NCI-H146 treated with DMSO at 0.1 percent for 48 hours (cell line): Measurements from ENCODE around the gene PCP2.

ENCODE experiments used
- DNase-seq: peaks from one replicate; lab custom pipeline; 2025; ENCODE audit not compliant: unreplicated experiment; lab: John Stamatoyannopoulos, UW

Gene PCP2

GRCh38 chr19:7639863-7640348 is 6.4 kb upstream of the PCP2 start:
- DNase-seq = no peak

- no peak for DNase-seq
These were observed 5.4 kb upstream of the PCP2 start for GRCh38 chr19:7638802-7639465.

DNA sequence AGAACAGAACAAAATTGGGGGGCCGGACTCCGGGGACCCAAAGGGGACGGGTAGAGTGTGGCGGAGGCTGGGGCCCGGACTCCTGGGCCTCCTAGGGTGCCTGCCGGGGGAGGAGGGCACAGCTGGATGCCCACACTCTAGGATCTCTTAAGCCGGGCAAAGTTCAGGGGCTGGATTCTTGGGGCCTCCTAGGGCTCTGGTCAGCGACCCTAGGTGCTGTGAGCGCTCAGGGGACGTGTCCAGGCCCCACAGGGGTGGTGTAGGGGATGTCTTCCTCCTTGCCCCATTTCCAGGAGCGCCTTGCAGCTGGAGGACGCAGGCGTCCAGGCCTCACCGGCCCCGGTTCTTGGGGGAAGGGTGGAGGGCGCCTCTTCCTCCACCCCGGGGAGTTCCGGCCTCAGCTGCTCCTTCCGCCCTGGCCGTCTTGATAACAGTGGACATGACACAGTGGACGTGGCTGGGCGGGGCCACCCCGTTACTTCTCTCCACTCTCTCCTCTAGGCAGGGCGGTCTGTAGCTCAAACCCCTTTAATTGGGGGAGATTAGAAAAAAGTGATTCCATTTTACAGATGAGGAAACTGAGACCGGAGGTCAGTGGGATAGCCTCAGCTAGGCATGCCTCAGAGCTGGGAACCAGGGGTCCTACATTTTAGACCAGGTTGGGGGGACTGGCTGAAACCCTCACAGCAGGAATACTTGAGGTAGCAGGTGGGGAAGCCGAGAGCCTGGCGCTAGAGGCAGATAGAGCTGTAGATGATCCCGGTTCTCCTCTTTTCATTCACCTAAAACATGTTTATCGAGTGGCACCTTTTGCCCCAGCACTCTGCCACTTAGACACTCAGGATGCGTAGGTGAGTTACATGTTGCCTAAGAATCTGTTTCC is 4.1 kb upstream of the PCP2 start:
- no peak for DNase-seq

DNA sequence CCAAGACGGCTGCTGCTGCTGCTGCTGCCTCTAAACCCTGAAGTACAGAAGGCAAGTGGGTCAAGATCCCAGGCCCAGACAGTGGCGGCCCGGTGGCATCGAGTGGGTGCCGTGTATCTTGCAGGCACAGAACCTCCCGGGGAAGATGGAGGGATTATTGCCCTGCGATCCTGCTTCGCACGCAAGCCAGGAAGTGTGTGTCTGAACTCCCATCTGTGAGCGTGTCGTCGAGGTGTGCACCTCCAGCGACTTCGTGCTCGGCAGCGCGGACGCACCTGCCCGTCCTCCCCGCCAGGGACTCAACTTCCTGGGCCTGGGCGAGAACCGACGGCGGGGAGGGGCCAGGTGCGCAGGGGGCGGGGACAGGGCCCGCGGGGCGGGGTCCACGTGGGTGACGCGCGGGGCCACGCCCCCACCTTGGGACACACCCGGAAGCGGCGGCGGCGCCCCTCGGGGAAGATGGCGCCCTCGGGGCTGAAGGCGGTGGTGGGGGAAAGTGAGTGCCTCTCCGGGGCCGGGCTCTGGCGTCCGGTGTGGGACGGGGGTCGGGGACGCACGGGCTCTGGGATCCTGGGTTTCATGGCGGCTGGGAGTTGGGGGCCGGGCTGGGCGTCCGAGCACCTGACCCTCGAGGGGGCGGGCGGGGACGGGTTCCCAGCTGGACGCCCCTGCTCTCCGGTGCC is 3.3 kb upstream of the PCP2 start, which contains the start of gene STXBP2:
Gene STXBP2 (plus strand): TSS at position 420 of the 683 bp plus-strand sequence. CDS start 40 bp downstream, at position 460.
- peak; percentile 34 for DNase-seq

GRCh38 chr19:7636317-7636690 is 2.8 kb upstream of the PCP2 start:
- no peak for DNase-seq

GRCh38 chr19:7635670-7636069 is 2.2 kb upstream of the PCP2 start:
- DNase-seq = no peak

GRCh38 chr19:7632340-7633203 is 947 bp downstream of the PCP2 start:
- DNase-seq = no peak

DNA sequence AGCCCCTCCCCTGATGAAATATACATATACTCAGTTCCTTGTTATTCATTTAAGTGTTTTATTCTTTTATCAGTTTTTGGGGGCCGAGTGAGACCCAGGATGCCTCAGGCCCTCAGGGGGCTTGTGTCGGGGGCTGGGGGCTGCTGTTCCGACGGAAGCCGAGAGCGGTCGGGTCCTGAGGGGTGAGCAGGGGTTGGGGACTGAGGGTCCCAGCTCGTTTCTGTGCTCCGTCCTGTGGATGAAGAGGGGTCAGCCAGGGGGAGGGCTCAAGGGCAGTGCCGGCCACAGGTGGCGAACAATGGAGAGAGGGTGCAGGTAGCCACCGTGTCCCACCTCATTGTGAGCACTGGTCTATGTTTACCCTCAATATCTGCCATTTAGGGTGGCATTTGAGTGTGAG is 1.9 kb downstream of the PCP2 start:
- no peak for DNase-seq

DNA sequence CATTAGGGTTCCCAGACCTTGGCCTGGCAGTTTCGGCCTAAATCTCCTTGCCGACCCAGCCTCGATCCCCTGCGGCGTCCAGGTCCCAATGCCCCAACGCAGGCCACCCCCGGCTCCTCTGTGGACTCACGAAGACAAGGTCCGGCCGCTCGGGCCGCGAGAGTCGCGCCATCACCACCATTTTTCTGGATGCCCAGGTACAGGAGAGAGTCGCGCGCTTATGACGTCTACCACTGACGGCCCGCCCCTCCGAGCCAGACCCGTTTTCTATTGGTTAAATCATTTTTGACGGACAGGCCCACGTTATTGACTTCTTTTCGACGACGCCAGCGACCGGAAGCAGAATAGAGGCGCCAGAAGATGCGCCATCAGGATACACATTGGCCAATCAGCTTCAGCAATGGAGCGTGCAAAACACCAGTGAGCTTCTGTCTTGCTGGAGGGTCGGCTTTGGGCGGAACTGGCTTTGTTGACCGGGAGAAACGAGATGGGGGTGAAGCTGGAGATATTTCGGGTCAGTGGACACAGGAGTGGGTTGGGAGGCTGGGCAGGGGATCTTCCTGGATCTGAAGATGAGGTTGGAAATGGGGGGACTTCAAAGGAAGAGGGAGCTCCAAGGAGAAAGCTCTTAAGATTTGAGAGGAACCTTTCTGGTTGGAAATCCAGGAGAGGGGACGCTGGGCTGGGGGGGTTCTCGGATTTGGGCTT is 4.0 kb downstream of the PCP2 start, which contains the start of the genes PET100 and XAB2:
Gene PET100 (plus strand): TSS at position 447 of the 708 bp plus-strand sequence. CDS start 41 bp downstream, at position 488.
Gene XAB2 (minus strand): TSS at position 199 of the 708 bp plus-strand sequence. CDS start 18 bp downstream, at position 181.
- DNase-seq = peak; percentile 94

DNA sequence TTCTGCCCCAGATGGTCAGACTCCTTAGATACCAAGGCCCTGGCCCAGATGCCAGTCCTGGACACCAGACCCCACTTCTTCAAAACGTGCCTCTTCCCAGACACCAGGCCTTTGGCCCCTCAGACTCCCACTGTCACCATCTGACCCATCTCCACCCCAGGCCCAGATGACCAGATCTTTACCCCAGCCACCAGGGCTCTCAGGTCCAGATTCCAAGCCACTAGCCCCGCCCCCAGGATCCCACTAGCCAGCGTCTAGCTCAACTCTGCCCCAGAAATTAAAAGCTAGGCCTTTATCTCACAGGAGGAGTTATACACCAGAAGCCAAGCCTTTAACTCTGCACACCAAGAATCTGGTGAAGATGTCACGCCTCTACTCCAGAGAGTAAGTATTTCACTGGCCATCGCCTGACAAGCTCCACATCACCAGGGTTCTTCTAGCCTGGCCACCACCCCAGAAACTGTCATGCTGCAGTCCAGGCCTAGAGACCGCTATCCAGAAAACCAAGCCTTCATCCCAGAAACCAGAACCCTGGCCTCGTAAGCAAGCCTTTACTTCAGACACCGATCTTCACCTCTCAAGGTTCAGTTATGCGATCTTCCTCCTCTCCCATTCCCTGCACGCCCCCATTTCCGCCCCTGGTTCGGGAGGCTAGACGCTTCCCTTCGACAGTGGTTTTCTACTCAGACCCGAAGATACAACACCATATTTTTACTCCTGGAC is 4.8 kb downstream of the PCP2 start:
- no peak for DNase-seq

DNA sequence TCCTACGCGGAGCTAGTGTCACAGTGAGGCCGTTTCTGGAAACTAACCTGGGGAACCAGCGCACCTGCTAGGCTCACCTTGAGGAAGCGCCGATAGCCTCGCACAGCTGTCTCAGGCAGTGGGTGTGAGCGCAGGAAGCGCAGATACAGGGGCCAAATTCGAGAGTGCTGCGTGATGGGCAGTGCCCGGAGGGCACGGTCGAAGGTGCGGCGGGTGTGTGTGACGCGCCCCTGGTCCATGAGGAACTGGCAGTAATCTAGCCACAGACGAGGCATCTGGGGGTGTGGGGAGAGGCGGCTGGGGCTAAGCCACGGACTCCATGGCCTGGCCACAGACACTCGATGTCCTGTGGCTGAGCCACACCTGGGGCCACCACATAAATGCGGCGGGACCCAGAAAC is 6.4 kb downstream of the PCP2 start:
- DNase-seq = no peak

GRCh38 chr19:7625763-7626372 is 7.7 kb downstream of the PCP2 start:
- no peak for DNase-seq

DNA sequence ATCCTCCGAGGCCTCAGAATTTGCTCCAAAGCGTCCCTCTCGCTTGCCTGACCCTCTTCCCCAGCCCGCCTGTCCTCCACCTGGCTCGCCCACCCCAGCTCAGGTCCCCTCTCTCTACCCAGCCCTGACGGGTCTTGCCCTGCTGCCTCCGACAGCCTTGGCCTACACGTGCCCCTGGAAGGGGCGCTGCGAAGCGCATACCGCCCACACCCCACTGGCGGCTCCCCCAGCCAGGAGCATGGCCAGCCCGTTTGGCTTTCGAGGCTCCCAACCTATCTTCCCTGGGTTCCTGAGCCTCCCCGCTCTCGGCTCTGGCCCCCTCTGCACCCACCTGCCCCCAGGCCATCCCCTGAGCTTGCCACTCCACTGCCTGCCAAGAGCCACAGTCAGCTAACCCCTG is 8.7 kb downstream of the PCP2 start:
- DNase-seq = no peak

- no peak for DNase-seq
These were observed 9.6 kb downstream of the PCP2 start for GRCh38 chr19:7623725-7624603.

GRCh38 chr19:7622933-7623685 is 10.4 kb downstream of the PCP2 start:
- no peak for DNase-seq

DNA sequence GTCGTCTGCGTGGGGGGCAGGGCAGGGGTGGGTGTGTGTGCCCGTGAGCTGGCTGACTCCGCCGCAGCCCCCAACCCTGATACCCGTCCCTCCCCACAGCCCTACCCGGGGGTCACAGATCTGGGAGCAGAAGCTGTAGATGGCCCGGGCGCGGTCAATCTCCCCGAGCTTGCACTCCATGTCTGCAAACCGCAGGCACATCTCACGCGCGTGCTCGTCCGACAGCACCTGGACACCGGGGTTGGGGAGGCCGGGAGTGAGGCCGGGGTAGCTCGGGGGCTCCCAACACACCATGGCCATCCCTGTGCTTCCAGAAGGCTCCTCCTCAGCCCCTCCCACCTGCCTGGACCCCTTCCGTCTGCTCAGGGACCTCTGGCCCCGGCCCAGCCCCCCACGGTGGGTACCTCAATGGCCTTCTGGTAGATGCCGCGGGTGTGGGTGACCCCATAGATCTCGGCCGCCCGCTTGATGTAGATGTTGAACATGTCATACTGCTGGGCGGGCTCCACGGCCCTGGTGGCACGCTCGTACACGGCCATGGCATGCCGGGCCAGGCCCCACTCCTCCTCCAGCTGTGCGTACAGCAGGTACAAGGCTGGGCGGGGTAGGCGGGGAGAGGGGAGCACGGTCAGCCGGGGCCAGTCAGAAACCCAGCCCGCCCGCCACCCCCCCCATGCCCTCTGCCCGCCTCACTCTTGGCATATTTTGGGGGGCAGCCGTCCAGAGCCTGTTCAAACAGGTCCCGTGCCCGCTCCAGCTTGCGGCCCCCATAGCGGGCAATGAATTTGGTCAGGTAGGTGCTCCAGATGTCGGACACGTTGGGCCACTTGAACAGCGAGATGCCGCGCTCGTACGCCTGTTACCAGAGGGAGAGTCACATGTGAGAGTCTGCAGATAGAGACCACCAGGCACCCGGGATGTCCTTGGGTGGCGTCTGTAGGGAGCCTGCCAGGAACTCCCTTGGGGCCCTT is 12.8 kb downstream of the PCP2 start:
- no peak for DNase-seq
